GM12872 (cell line): ENCODE results near the gene CLMP.

ENCODE experiments used
- CTCF ChIP-seq: IDR thresholded peaks from 3 replicates; pipeline ENCODE4 v1.5.1; 2011; ENCODE audit warnings: low read depth, mild to moderate bottlenecking, low read length, moderate library complexity; ENCODE audit not compliant: insufficient read depth

CLMP gene

GRCh38 chr11:123052901-123053721 lies 141.9 kb downstream of the CLMP start:
- no peak for TF ChIP-seq CTCF

GRCh38 chr11:123051634-123052033 lies 143.4 kb downstream of the CLMP start:
- TF ChIP-seq CTCF, result no peak

GRCh38 chr11:123051146-123051545 lies 143.9 kb downstream of the CLMP start:
- no peak for TF ChIP-seq CTCF

GRCh38 chr11:123047947-123048293 lies 147.1 kb downstream of the CLMP start:
- TF ChIP-seq CTCF, result no peak

GRCh38 chr11:123047266-123047946 lies 147.6 kb downstream of the CLMP start:
- TF ChIP-seq CTCF, result no peak

GRCh38 chr11:123046473-123047259 lies 148.4 kb downstream of the CLMP start:
- TF ChIP-seq CTCF, result no peak

GRCh38 chr11:123045101-123045500 lies 149.9 kb downstream of the CLMP start:
- no peak for TF ChIP-seq CTCF
